GM12873 (cell line): ENCODE results near the gene NPL.
A peak's percentile ranks its signal among the peaks of the same experiment; 100 is the strongest.

Source experiments
- CTCF ChIP-seq: IDR thresholded peaks from 2 replicates; pipeline ENCODE4 v1.5.1; 2012; ENCODE audit warnings: low read depth, mild to moderate bottlenecking, moderate library complexity, low read length, control low read depth; ENCODE audit not compliant: insufficient read depth; ENCODE audit errors: missing control alignments

Gene NPL

GRCh38 chr1:182807907-182808306 is 18.3 kb downstream of the NPL start:
- TF ChIP-seq CTCF: no peak

- TF ChIP-seq CTCF: no peak
Observed at GRCh38 chr1:182809414-182809957, 19.9 kb downstream of the NPL start.

GRCh38 chr1:182811975-182812722 is 22.6 kb downstream of the NPL start:
- TF ChIP-seq CTCF: peak; percentile 6

- no peak for TF ChIP-seq CTCF
Observed at GRCh38 chr1:182816863-182817262, 27.3 kb downstream of the NPL start.

- TF ChIP-seq CTCF: no peak
Observed at GRCh38 chr1:182817802-182818201, 28.2 kb downstream of the NPL start.

- TF ChIP-seq CTCF: no peak
Observed at GRCh38 chr1:182823220-182823619, 33.6 kb downstream of the NPL start.

- no peak for TF ChIP-seq CTCF
Observed at GRCh38 chr1:182826892-182827291, 37.3 kb downstream of the NPL start.
